ENCODE results near the gene PTBP1. TPM values are rescaled to one million over a fixed set of nuclear protein-coding genes. Genes with fewer than 3 reads are reported as not detected.

Gene PTBP1
- total and polyA plus RNA-seq, 4 experiments from 2014 or later: 67.7 to 315 (median 246) TPM

- no peaks in the 10 kb centered on the region for H3K36me3 ChIP-seq (ENCODE audit: insufficient read depth, low read length)
- DNase-seq: no peak
- H3K27ac Mint-ChIP-seq: no peak overlapping the region
- H3K4me1 Mint-ChIP-seq: no peaks in the 10 kb centered on the region
- peaks cover 0 to 7% (median under 1%) of the 10 kb centered on the region in 8 donors for H3K9me3 Mint-ChIP-seq
- no peaks in the 10 kb centered on the region for H3K27me3 ChIP-seq (ENCODE audit: insufficient read depth, low read length)
- CTCF ChIA-PET (ENCODE audit: partially characterized antibody): no interaction called here
- intact Hi-C loops (cut with micrococcal nuclease): no loop called here
- H3K36me3 Mint-ChIP-seq: peaks cover 0 to 4% of the 10 kb centered on the region in 2 donors
- POLR2A ChIA-PET (ENCODE audit: partially characterized antibody): no interaction called here
- peaks cover 2% of the 10 kb centered on the region in 2 donors for H3K27me3 Mint-ChIP-seq
- H3K9me3 ChIP-seq (ENCODE audit: control insufficient read depth in 1 of 2, low read length in 2 of 2): no peaks in the 10 kb centered on the region
- no peak overlapping the region for H3K27ac ChIP-seq (ENCODE audit: low read depth, low read length)
- no peak overlapping the region for H3K4me3 Mint-ChIP-seq
- no peaks in the 10 kb centered on the region for H3K4me1 ChIP-seq (ENCODE audit: insufficient read depth, low read length)
- H3K4me3 ChIP-seq (ENCODE audit: low read length in 2 of 2): no peak overlapping the region
These were observed 33.0 kb upstream of the PTBP1 start for GRCh38 chr19:764301-764700.

GRCh38 chr19:765179-765738 is 32.0 kb upstream of the PTBP1 start:
- intact Hi-C loops (cut with micrococcal nuclease): no loop called here
- Mint-ChIP-seq H3K4me3 (no peak overlapping the region), H3K27me3 (peaks cover 1 to 3% of the 10 kb centered on the region in 2 donors), H3K27ac (no peak overlapping the region), H3K4me1 (peaks cover 0 to 2% (median under 1%) of the 10 kb centered on the region in 4 donors), H3K36me3 (no peaks in the 10 kb centered on the region), H3K9me3 (peaks cover 0 to 2% (median 0%) of the 10 kb centered on the region in 8 donors)
- Histone ChIP-seq H3K4me3 (ENCODE audit: low read length in 2 of 2) (no peak overlapping the region), H3K9me3 (ENCODE audit: control insufficient read depth in 1 of 2, low read length in 2 of 2) (no peaks in the 10 kb centered on the region), H3K27ac (ENCODE audit: low read depth, low read length) (no peak overlapping the region), H3K36me3 (ENCODE audit: insufficient read depth, low read length) (no peaks in the 10 kb centered on the region), H3K4me1 (ENCODE audit: insufficient read depth, low read length) (no peaks in the 10 kb centered on the region), H3K27me3 (ENCODE audit: insufficient read depth, low read length) (no peaks in the 10 kb centered on the region)
- DNase-seq: no peak
- ChIA-PET POLR2A (ENCODE audit: partially characterized antibody) (no interaction called here), CTCF (ENCODE audit: partially characterized antibody) (interaction anchor here (0.6 kb wide), 1 partner anchor 25 kb away, joined by 3 read pairs; no protein-coding TSS in a partner anchor)

GRCh38 chr19:768424-768823 is 28.8 kb upstream of the PTBP1 start:
- Histone ChIP-seq H3K27ac (ENCODE audit: low read depth, low read length) (no peak overlapping the region), H3K36me3 (ENCODE audit: insufficient read depth, low read length) (no peaks in the 10 kb centered on the region), H3K27me3 (ENCODE audit: insufficient read depth, low read length) (no peaks in the 10 kb centered on the region), H3K4me3 (ENCODE audit: low read length in 2 of 2) (no peak overlapping the region), H3K9me3 (ENCODE audit: control insufficient read depth in 1 of 2, low read length in 2 of 2) (no peaks in the 10 kb centered on the region), H3K4me1 (ENCODE audit: insufficient read depth, low read length) (no peaks in the 10 kb centered on the region)
- Mint-ChIP-seq H3K27me3 (peaks cover 4% of the 10 kb centered on the region in 2 donors), H3K9me3 (no peaks in the 10 kb centered on the region), H3K4me3 (no peak overlapping the region), H3K36me3 (no peaks in the 10 kb centered on the region), H3K4me1 (peaks cover 0 to 4% (median 2%) of the 10 kb centered on the region in 4 donors), H3K27ac (no peak overlapping the region)
- CTCF ChIA-PET (ENCODE audit: partially characterized antibody): no interaction called here
- no peak for DNase-seq
- POLR2A ChIA-PET (ENCODE audit: partially characterized antibody): no interaction called here
- intact Hi-C loops (cut with micrococcal nuclease): no loop called here

GRCh38 chr19:769616-770015 is 27.6 kb upstream of the PTBP1 start:
- H3K4me1 ChIP-seq (ENCODE audit: insufficient read depth, low read length): no peaks in the 10 kb centered on the region
- no peak overlapping the region for H3K4me3 ChIP-seq (ENCODE audit: low read length in 2 of 2)
- H3K4me3 Mint-ChIP-seq: peak overlapping the region in 1 of 8 donors; percentile 20
- intact Hi-C loops (cut with micrococcal nuclease): loop anchor here (1.0 to 2.0 kb wide), 4 partner anchors 88 to 215 kb away; partner anchors contain the start of gene WDR18
- H3K9me3 ChIP-seq (ENCODE audit: control insufficient read depth in 1 of 2, low read length in 2 of 2): no peaks in the 10 kb centered on the region
- H3K27me3 Mint-ChIP-seq: peaks cover 4% of the 10 kb centered on the region in 2 donors
- ChIA-PET POLR2A (ENCODE audit: partially characterized antibody) (no interaction called here), CTCF (ENCODE audit: partially characterized antibody) (interaction anchor here (0.5 to 2.5 kb wide), 9 partner anchors 27 to 430 kb away, joined by 3 to 19 read pairs (median 4); partner anchors contain the start of genes CFD, PTBP1 and RNU6-9)
- no peaks in the 10 kb centered on the region for H3K9me3 Mint-ChIP-seq
- no peak for DNase-seq
- no peaks in the 10 kb centered on the region for H3K36me3 ChIP-seq (ENCODE audit: insufficient read depth, low read length)
- H3K27ac Mint-ChIP-seq: no peak overlapping the region
- no peaks in the 10 kb centered on the region for H3K36me3 Mint-ChIP-seq
- H3K27me3 ChIP-seq (ENCODE audit: insufficient read depth, low read length): no peaks in the 10 kb centered on the region
- no peak overlapping the region for H3K27ac ChIP-seq (ENCODE audit: low read depth, low read length)
- peaks cover 0 to 4% (median 2%) of the 10 kb centered on the region in 4 donors for H3K4me1 Mint-ChIP-seq

GRCh38 chr19:771332-771785 is 25.9 kb upstream of the PTBP1 start:
- H3K4me3 Mint-ChIP-seq: no peak overlapping the region
- no peaks in the 10 kb centered on the region for H3K4me1 ChIP-seq (ENCODE audit: insufficient read depth, low read length)
- H3K27me3 Mint-ChIP-seq: peaks cover 4% of the 10 kb centered on the region in 2 donors
- DNase-seq: peak in 3 of 5 donors; percentile 15 to 18 (median 17)
- CTCF ChIA-PET (ENCODE audit: partially characterized antibody): interaction anchor here (1.2 to 2.5 kb wide), 2 partner anchors 85 to 92 kb away, joined by 5 to 15 read pairs; no protein-coding TSS in a partner anchor
- no peaks in the 10 kb centered on the region for H3K36me3 ChIP-seq (ENCODE audit: insufficient read depth, low read length)
- H3K27me3 ChIP-seq (ENCODE audit: insufficient read depth, low read length): no peaks in the 10 kb centered on the region
- no peak overlapping the region for H3K4me3 ChIP-seq (ENCODE audit: low read length in 2 of 2)
- intact Hi-C loops (cut with micrococcal nuclease): loop anchor here (2.0 kb wide), 1 partner anchor 91 kb away; no protein-coding TSS in a partner anchor
- H3K9me3 ChIP-seq (ENCODE audit: control insufficient read depth in 1 of 2, low read length in 2 of 2): no peaks in the 10 kb centered on the region
- H3K27ac ChIP-seq (ENCODE audit: low read depth, low read length): no peak overlapping the region
- H3K27ac Mint-ChIP-seq: no peak overlapping the region
- POLR2A ChIA-PET (ENCODE audit: partially characterized antibody): no interaction called here
- H3K9me3 Mint-ChIP-seq: no peaks in the 10 kb centered on the region
- H3K36me3 Mint-ChIP-seq: no peaks in the 10 kb centered on the region
- peaks cover 0 to 4% (median 2%) of the 10 kb centered on the region in 4 donors for H3K4me1 Mint-ChIP-seq

- no peak overlapping the region for H3K27ac ChIP-seq (ENCODE audit: low read depth, low read length)
- H3K4me3 ChIP-seq (ENCODE audit: low read length in 2 of 2): no peak overlapping the region
- H3K27ac Mint-ChIP-seq: peak overlapping the region in 1 of 7 donors; percentile 21
- no peak overlapping the region for H3K4me3 Mint-ChIP-seq
- no peaks in the 10 kb centered on the region for H3K36me3 ChIP-seq (ENCODE audit: insufficient read depth, low read length)
- CTCF ChIA-PET (ENCODE audit: partially characterized antibody): interaction anchor here (1.1 kb wide), 1 partner anchor 210 kb away, joined by 3 read pairs; no protein-coding TSS in a partner anchor
- peaks cover 2 to 4% of the 10 kb centered on the region in 2 donors for H3K27me3 Mint-ChIP-seq
- POLR2A ChIA-PET (ENCODE audit: partially characterized antibody): no interaction called here
- H3K27me3 ChIP-seq (ENCODE audit: insufficient read depth, low read length): no peaks in the 10 kb centered on the region
- no peaks in the 10 kb centered on the region for H3K9me3 Mint-ChIP-seq
- H3K4me1 ChIP-seq (ENCODE audit: insufficient read depth, low read length): no peaks in the 10 kb centered on the region
- peaks cover 0 to 4% (median 2%) of the 10 kb centered on the region in 4 donors for H3K4me1 Mint-ChIP-seq
- no peak for DNase-seq
- H3K9me3 ChIP-seq (ENCODE audit: control insufficient read depth in 1 of 2, low read length in 2 of 2): no peaks in the 10 kb centered on the region
- intact Hi-C loops (cut with micrococcal nuclease): no loop called here
- no peaks in the 10 kb centered on the region for H3K36me3 Mint-ChIP-seq
These were observed 25.2 kb upstream of the PTBP1 start for GRCh38 chr19:772063-772462.

GRCh38 chr19:772730-773436 is 24.4 kb upstream of the PTBP1 start:
- ChIA-PET POLR2A (ENCODE audit: partially characterized antibody) (no interaction called here), CTCF (ENCODE audit: partially characterized antibody) (interaction anchor here (1.1 to 2.2 kb wide), 2 partner anchors 10 to 209 kb away, joined by 3 to 4 read pairs; no protein-coding TSS in a partner anchor)
- Histone ChIP-seq H3K36me3 (ENCODE audit: insufficient read depth, low read length) (no peaks in the 10 kb centered on the region), H3K4me1 (ENCODE audit: insufficient read depth, low read length) (no peaks in the 10 kb centered on the region), H3K27me3 (ENCODE audit: insufficient read depth, low read length) (no peaks in the 10 kb centered on the region), H3K4me3 (ENCODE audit: low read length in 2 of 2) (no peak overlapping the region), H3K9me3 (ENCODE audit: control insufficient read depth in 1 of 2, low read length in 2 of 2) (no peaks in the 10 kb centered on the region), H3K27ac (ENCODE audit: low read depth, low read length) (no peak overlapping the region)
- Mint-ChIP-seq H3K27ac (no peak overlapping the region), H3K36me3 (no peaks in the 10 kb centered on the region), H3K4me1 (peaks cover 0 to 4% (median 2%) of the 10 kb centered on the region in 4 donors), H3K9me3 (no peaks in the 10 kb centered on the region), H3K4me3 (no peak overlapping the region), H3K27me3 (peaks cover 2 to 4% of the 10 kb centered on the region in 2 donors)
- intact Hi-C loops (cut with micrococcal nuclease): no loop called here
- no peak for DNase-seq
